Measurements from ENCODE around the gene HYI. TPM values are rescaled to one million over a fixed set of nuclear protein-coding genes. Genes with fewer than 3 reads are reported as not detected.
"Not testable (repeated sequence)": the region's sequence is repeated elsewhere in the genome, so short reads cannot be mapped to it uniquely, and the experiment has no call there.

Gene HYI
- total RNA-seq, 1 donor: 21.0 TPM

DNA sequence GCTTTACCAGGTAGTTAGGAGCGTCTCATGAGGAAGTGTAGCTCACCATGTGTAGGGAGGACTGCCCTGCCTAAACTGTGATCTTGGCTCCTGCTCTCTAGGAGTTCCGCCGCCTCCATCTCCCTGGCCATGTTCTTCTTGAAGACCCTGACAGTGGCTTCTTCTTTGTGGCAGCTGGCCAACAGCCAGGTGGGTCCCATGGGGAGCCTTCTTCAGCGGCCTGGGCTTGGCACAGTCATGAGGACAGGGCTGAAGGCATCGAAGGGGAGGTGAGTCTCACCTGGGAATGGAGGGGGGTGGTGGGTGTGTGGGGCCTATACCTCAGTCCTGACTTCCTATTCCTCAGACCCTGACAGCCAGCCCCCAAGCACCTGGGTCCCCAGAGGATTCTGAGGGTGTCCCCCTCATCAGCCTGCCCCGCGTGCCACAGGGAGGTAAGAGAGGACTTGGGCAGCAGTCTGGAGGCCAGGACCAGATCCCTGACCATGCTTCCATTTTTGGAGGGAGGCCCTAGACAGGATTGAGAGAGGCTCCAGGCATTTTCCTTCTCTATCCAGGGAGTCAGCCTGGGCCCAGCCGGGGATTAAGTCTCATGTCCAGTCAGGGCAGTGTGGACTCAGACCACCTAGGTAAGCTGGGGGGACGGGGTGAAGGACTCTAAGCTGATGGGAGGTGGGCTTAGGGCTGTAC lies 21.4 kb downstream of the HYI start:
- DNase-seq (ENCODE audit: low read depth in 2 of 3, low spot score in 2 of 3): no peak

DNA sequence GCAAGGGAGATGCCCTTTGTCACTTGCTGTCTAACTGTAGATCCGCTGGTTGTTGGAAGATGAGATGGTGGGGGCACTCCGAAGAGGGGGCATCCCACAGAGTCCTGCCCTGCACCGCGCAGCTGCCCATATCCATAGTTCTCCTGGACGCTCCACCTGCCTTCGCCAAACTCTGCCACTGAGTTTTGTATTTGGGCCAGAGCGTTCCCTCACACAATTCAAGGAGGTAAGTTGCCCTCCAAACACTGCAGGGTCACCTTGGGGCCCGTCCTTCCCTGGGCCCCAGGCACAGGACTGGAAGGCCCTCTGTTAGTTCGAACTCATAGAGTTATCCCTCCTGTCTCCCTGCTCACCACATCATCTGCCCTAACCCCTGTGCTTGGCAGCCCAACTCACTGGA lies 22.1 kb downstream of the HYI start:
- no peak for DNase-seq (ENCODE audit: low read depth in 2 of 3, low spot score in 2 of 3)

DNA sequence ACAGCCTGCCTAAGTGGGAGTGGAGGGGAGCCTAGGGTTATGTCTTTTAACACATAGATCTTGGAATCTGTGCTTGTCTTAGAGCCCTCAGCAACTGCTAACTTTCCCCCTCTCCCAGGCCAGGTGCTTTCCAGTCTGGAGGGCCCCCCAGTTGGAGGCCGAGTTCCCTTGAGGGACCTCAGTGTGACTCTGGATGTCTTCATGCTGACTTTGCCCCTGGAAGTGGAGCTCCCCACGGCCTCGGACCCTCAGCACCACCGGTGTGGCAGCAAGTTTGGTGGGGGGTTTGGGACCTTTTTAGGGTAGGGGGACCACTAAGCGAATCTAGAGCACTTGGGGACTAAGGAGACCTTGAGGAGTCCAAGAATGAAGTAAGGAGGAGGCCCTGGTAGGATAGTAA lies 22.9 kb downstream of the HYI start:
- DNase-seq (ENCODE audit: low read depth in 2 of 3, low spot score in 2 of 3): no peak

DNA sequence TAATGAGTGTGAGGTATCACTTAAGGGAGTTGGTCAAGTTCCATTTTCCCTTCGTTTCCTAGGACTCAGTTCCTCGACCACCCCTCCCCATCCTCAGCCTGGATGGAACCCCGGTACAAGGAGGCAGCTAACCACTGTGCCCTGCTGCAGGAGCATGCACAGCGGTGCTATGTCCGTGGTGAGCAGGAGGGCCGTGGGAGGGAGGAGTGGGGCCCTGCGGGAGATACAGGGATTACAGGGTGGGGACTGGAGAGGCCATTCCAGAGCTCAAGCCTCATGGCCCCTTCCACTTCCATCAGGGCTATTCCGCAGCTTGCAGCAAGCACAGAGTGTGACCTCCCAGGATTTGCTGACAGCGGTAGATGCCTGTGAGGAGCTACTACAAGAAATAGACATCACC lies 25.8 kb downstream of the HYI start:
- DNase-seq (ENCODE audit: low read depth in 2 of 3, low spot score in 2 of 3): no peak

DNA sequence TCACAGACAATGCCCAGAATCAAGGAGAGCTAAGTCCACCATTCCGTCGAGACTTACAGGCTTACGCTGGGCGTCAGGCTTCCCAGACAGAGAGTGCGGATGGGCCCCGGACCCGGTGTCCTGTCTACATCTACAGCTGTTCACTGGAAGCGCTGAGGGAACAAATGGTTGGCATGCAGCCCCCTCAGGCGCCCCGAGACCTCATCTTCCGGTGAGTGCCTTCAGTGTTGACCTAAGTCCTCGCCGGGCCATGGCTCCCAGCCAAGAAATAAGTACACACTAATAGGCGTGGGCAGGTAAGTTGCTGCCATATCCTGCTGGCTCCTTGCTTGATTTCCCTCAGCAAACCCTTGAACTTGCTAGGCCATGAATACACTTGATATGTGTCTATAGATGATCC lies 26.2 kb downstream of the HYI start:
- no peak for DNase-seq (ENCODE audit: low read depth in 2 of 3, low spot score in 2 of 3)

DNA sequence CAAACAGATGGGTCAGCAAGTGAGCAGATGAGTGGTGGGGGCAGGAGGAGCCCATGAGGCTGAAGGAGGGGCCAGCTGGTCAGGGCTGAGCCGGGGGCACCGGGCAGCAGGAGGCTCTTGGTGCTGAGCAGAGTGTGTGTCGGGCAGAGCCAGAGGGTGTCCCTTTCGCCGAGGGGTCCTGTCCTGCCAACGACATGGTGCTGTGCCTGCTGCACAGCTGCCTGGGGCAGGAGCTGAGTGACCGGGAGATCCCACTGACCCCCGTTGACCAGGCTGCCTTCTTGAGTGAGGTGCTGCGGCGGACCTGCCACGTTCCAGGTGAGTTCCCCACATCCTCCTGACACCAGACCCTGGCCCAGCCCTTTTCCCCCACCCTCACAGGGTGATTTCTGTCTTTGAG lies 27.5 kb downstream of the HYI start:
- DNase-seq (ENCODE audit: low read depth in 2 of 3, low spot score in 2 of 3): no peak

DNA sequence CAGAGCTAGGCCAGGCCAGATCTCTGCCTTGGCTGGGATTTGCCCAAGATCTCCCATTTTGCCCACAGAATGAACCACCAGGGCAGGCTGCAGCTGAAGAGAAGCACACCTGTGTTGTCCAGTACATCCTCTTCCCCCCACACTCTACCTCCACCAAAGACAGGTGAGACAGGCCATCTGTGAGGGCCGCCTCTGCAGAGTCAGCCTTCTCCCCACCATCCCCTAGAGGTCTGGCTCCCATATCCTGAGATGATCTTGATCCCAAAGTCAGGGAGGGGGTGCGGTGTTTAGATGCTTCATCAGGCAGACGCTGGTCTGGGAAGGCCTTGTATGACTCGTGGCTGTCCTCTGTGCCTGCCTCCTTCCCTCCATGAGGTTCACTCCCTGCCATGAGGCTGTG lies 28.7 kb downstream of the HYI start:
- DNase-seq (ENCODE audit: low read depth in 2 of 3, low spot score in 2 of 3): no peak

DNA sequence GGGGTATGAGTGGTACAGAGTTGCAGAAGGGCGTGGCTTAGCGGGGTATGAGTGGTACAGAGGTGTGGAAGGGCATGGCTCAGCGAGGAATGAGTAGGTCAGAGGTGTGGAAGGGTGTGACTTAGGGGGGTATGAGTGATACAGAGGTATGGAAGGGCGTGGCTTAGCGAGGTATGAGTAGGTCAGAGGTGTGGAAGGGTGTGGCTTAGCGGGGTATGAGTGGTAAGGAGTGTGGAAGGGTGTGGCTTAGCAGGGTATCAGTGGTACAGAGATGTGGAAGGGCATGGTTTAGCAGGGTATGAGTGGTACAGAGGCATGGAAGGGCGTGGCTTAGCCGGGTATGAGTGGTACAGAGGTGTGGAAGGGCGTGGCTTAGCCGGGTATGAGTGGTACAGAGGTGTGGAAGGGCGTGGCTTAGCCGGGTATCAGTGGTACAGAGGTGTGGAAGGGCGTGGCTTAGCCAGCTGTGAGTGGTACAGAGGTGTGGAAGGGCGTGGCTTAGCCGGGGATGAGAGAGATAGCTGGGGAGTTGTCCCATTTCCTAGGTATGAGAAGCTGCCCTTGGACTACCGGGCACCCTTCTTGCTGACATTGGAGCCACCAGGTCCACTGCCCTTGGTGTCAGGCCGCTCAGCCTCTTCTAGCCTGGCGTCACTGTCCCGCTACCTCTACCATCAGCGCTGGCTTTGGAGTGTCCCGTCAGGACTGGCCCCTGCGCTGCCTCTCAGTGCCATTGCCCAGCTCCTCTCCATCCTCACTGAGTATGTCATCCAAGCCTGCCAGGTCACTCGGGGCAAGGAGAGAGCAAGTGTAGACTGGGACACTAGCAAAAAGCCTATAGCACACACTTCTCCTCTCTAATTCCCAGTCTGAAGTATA lies 29.8 kb downstream of the HYI start:
- DNase-seq (ENCODE audit: low read depth in 2 of 3, low spot score in 2 of 3): no peak

DNA sequence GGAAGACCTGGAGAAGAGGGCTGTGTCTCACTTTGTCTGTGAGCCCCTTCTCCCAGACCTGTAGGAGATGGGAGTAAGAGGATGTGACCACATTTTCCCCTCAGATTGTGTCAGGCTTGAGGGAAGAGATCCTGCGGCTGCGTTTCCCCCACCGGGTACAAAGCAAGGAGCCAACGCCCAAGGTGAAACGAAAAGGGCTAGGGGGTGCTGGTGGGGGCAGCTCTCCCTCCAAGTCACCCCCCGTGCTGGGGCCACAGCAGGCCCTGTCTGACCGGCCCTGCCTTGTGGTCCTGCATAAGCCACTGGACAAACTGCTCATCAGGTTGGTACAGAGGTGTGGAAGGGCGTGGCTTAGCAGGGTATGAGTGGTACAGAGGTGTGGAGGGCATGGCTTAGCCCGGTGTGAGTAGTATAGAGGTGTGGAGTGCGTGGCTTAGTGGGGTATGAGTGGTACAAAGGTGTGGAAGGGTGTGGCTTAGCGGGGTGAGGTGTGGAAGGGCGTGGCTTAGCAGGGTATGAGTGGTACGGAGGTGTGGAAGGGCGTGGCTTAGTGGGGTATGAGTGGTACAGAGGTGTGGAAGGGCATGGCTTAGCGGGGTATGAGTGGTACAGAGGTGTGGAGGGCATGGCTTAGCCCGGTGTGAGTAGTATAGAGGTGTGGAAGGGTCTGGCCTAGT lies 30.6 kb downstream of the HYI start:
- no peak for DNase-seq (ENCODE audit: low read depth in 2 of 3, low spot score in 2 of 3)

DNA sequence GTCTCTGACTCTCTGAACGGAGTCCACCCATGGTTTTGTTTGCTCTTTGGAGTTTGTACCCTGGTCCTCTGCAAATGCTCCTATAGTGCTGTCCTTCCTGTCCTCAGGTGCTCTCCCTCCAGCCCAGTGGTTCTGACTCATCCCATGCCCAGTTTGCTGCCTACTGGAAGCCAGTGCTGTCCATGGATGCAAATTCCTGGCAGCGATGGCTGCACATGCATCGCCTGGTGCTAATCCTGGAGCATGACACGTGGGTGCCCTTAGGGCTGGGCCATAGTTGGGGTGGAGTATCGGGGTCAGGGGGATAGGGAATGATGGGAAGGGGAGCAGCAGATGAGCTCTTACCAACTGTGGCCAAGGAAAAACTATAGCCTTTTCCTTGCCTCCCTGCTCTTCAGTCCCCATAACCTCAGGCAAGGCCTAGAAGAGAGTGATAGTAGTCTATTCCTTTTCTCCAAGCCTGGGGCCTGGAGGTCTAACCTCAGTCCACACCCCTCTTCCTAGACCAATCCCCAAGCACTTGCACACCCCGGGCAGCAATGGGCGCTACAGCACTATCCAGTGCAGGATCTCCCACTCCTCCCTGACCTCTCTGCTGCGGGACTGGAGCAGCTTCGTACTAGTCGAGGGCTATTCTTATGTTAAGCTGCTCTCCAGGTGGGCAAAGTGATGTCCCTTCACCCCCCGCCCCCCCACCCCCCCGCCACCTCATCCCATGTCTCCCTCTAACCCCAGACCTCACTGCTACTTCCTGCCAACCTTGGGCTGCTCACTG lies 31.6 kb downstream of the HYI start:
- DNase-seq (ENCODE audit: low read depth in 2 of 3, low spot score in 2 of 3): no peak

DNA sequence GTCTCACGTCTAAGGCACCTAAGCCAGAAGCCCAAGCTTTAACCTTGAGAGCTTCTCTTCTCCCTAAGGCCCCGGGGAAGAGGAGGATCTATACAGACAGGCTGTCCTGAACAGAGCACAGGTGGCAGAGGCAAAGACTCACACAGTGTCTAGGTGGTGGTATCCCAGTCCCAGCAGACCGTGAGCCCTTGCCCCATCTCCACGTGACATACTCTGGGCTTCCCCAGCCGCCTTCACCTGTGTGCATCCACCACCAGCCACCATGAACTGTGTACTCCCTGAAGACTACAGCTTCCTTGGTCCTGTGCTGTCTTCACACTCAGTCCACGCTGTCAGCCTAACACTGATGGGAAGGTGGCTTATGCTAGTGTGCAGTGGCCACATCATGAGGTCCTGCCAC lies 32.3 kb downstream of the HYI start:
- no peak for DNase-seq (ENCODE audit: low read depth in 2 of 3, low spot score in 2 of 3)

DNA sequence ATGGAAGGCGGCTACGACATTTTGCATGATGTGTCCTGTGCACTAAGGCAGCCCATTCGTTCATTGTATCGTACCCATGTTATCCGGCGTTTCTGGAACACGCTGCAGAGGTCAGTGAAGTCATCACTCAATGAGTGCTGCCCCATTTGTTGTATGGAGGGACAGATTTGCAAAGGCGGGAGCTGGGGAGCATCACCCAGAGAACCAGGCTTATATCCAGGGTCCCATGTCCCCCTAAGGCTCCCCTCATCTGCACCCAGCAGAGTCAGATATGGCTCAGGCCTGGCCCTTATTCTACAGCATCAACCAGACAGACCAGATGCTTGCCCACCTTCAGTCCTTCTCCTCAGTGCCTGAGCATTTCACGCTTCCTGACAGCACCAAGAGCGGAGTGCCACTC lies 32.9 kb downstream of the HYI start:
- no peak for DNase-seq (ENCODE audit: low read depth in 2 of 3, low spot score in 2 of 3)

DNA sequence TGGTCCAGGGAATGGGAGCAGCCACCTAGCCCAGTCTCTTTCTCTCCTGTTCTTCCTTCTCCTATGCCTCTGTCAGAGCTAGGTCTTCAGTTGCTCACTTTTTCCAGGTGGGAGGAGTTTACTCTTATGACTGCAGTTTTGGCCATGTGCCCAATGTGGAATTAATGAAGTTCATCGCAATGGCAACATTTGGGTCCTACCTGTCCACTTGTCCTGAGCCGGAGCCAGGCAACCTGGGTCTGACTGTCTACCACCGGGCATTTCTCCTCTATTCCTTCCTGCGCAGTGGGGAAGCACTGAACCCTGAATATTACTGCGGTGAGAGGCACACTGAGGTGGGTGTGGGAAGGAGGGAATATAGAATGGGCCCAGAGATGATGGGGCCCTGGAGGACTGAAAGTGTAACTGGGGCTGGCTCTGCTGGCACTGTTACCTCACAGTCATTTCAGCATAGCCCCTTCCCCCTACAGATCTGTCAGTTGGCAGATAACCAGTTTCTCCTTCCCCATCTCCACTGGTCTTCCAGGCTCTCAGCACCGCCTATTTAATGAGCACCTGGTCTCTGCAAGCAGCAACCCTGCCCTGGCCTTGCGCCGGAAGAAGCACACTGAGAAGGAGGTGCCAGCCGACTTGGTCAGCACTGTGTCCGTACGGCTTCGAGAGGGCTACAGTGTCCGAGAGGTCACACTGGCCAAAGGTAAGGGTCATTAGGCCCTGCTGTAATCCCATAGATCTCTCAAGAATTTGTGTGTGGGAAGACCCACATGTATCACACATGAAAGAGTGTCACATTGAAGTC lies 33.9 kb downstream of the HYI start:
- no peak for DNase-seq (ENCODE audit: low read depth in 2 of 3, low spot score in 2 of 3)

DNA sequence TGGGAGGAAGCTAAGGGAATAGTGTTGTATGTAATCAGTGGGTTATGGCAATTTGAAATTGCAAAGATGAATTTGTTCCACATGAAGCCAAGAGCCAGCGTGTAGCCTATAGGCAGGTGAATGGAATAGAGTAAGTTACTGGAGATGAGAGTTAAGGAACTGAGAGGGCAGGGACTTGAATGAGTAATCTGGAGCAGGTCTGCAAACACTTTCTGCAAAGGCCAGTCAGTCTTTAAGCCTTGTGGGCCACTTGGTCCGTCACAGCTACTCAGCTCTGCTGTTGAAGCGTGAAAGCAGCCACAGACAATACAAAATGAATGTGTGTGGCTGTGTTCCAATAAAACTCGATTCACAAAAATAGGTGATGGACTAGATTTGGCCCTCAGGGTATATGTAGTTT lies 34.9 kb downstream of the HYI start:
- DNase-seq (ENCODE audit: low read depth in 2 of 3, low spot score in 2 of 3): no peak

DNA sequence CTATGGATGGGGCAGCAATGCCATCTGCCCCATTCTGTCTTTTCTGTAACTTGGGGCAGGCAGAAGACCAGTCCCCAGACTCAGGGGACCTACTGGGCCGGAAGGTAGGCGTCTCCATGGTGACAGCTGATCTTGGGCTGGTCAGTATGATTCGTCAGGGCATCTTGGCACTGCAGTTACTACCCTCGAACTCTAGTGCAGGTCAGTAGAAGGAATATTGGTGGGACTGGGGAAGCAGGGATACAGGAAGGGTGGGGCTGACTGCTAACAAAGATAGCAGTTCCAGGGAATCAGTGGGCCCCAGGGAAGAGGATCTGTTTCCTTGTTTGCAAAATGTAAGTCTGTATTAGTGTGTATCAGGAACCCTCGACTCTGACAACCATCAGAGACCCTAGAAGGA lies 37.8 kb downstream of the HYI start:
- no peak for DNase-seq (ENCODE audit: low read depth in 2 of 3, low spot score in 2 of 3)

DNA sequence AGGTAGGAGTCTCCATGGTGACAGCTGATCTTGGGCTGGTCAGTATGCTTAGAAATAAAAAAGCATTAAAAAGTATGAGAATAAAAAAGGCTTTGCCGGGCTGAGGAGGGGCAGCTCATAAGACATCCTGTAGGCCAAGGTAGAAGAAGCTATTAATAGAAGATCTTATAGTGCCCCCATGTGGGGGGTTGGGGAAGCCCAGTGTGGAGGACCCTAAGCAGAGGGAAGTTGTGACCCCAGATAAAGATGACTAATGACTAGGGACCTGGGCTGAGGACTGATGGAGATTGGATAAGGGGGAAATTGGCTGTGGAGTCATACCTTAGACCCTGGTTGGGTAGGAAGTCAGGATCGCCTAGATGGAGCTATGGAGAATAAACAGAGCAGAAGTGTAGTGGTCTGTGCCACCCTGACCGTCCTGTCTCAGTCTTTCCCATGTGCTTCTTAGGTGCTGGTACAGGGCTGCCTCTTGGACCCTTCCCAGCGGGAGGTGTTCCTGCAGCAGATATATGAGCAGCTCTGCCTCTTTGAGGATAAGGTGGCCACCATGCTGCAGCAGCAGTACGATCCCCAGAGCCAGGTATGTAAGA lies 39.0 kb downstream of the HYI start:
- peak; percentile 36 to 90 (median 82) for DNase-seq (ENCODE audit: low read depth in 2 of 3, low spot score in 2 of 3)

DNA sequence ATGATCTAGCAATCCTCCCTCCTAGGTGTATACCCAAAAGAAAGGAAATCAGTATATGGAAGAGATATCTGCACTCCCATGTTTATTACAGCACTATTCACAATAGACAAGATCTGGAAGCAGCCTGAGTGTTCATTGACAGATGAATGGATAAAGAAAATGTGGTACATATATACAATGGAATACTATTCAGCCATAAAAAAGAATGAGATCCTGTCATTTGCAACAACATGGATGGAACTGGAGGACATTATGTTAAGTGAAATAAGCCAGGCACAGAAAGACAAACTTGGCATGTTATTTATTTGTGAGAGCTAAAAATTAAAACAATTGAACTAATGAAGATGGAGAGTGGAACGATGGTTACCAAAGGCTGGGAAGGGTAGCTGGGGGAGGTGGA lies 40.3 kb downstream of the HYI start:
- not testable (repeated sequence) for DNase-seq (ENCODE audit: low read depth in 2 of 3, low spot score in 2 of 3)

DNA sequence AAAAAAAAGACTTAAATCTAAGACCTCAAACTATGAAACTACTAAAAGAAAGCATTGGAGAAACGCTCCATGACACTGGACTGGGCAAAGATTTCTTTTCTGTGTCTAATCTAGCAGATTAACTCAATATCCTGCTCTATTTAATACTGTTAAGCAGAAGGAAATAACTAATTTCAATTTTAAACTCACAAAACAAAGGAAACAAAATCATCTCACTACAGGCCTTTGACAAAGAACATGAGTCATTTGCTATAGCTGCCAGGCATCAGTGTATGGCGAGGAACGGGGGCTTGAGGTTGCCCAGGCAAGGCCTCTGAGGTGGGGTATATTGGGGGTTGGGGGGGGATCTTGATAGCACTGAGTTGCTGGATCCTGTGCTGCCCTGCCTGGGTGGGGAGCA lies 43.2 kb downstream of the HYI start:
- no peak for DNase-seq (ENCODE audit: low read depth in 2 of 3, low spot score in 2 of 3)

DNA sequence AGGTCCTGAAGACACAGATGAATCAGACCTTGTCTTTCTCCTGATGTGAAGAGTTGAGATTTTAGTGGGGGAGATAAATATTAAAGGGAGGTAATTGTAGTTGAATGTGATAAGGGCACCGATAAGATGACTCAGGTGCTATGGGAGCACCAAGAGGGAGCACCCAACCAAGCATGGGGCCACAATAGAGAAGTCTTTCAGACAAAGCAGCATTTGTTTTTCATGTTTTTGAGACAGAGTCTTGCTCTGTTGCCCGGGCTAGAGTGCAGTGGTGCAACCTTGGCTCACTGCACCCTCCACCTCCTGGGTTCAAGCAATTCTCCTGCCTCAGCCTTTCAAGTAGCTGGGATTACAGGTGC lies 47.9 kb downstream of the HYI start:
- DNase-seq (ENCODE audit: low read depth in 2 of 3, low spot score in 2 of 3): no peak
